GM18873 (cell line): ENCODE measurements around the gene WFIKKN2.
"Not testable (repeated sequence)": the region's sequence is repeated elsewhere in the genome, so short reads cannot be mapped to it uniquely, and the experiment has no call there.

Source experiments
- ATAC-seq: cut with Tn5 transposase; IDR thresholded peaks from one replicate; pipeline ENCODE4 v1.9.1; 2021; ENCODE audit warnings: mild to moderate bottlenecking, moderate library complexity, moderate number of reproducible peaks; ENCODE audit not compliant: unreplicated experiment, low FRiP score

Gene WFIKKN2

GRCh38 chr17:50868602-50869001 lies 33.2 kb downstream of the WFIKKN2 start:
- ATAC-seq = no peak

- ATAC-seq = no peak
Measured at GRCh38 chr17:50871364-50871763, 36.0 kb downstream of the WFIKKN2 start.

- no peak for ATAC-seq
Measured at GRCh38 chr17:50871898-50872297, 36.5 kb downstream of the WFIKKN2 start.

- no peak for ATAC-seq
Measured at GRCh38 chr17:50872710-50873424, 37.5 kb downstream of the WFIKKN2 start.

- no peak for ATAC-seq
Measured at GRCh38 chr17:50875074-50875473, 39.7 kb downstream of the WFIKKN2 start.

- ATAC-seq = not testable (repeated sequence)
Measured at GRCh38 chr17:50877042-50877441, 41.7 kb downstream of the WFIKKN2 start.

- ATAC-seq = no peak
Measured at GRCh38 chr17:50877838-50878237, 42.5 kb downstream of the WFIKKN2 start.

- ATAC-seq = no peak
Measured at GRCh38 chr17:50879086-50879485, 43.7 kb downstream of the WFIKKN2 start.

- ATAC-seq = no peak
Measured at GRCh38 chr17:50881182-50881581, 45.8 kb downstream of the WFIKKN2 start.

GRCh38 chr17:50882851-50883250 lies 47.5 kb downstream of the WFIKKN2 start:
- no peak for ATAC-seq

- no peak for ATAC-seq
Measured at GRCh38 chr17:50883850-50884438, 48.6 kb downstream of the WFIKKN2 start.

- no peak for ATAC-seq
Measured at GRCh38 chr17:50884439-50885311, 49.3 kb downstream of the WFIKKN2 start.

GRCh38 chr17:50887705-50888245 lies 52.4 kb downstream of the WFIKKN2 start:
- no peak for ATAC-seq

GRCh38 chr17:50889528-50890118 lies 54.2 kb downstream of the WFIKKN2 start:
- no peak for ATAC-seq

- no peak for ATAC-seq
Measured at GRCh38 chr17:50890675-50891516, 55.5 kb downstream of the WFIKKN2 start.

GRCh38 chr17:50891577-50891989 lies 56.2 kb downstream of the WFIKKN2 start:
- ATAC-seq = no peak
